Epithelial cell of umbilical artery (primary cell): ENCODE measurements around the gene KPNA6. TPM values are rescaled to one million over a fixed set of nuclear protein-coding genes. Genes with fewer than 3 reads are reported as not detected.

Source experiments
- total RNA-seq: library from RNA; depleted of rRNA; stranded (reverse); fragments of >200 nt; gene quantifications from 2 replicates; pipeline ENCODE4 v1.2.3, GENCODE V29; 2014

KPNA6 gene
- total RNA-seq: 30.2 and 38.0 TPM in 2 replicates

DNA sequence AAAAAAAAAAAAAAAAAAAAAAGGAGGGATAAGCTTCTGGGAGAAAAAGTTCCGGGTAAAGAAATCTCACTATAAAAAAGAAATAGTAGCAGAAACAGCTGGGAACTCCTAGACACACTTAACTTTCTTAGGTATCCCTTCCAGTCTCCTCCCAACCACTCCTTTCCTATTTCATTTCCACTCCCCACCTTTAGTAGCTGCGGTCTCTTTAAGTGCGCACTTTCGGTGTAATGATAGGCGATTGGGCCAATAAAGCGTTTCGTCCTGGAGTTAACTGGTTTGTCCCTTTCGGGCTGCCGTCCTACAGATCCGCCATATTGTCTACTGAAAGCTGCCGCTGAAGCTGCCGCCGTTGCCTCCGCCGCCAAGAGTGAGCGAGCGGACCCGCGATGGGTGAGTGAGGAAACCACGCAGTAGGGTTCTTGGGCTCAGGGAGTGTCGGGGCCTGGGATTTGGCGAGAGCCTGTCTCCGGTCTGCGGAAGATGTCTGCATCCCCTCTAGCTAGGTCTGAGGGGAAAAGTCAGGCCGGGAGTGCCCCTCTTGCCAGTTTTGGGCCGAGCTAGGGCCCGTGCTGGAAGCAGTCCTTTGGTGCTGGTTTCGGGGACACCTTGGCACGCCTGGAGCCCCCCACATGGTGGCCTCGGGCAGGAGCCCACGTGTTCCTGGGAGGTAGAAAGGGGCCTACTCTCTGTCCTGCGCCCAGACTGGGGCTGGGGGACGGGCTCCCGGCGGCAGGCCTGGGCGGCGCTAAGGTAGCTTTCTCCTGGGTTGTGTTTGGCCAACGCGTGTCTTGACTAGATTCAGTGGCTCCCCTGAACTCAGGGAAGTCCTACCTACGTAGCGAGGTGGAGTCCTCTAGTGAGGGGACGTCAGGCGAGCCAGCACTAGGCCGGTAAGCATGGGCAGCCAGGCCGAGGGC is at the start of gene KPNA6:
Gene KPNA6, plus strand, starts transcription at position 315 of the 920 bp plus-strand sequence. Its CDS starts 75 bp downstream, at position 390.

DNA sequence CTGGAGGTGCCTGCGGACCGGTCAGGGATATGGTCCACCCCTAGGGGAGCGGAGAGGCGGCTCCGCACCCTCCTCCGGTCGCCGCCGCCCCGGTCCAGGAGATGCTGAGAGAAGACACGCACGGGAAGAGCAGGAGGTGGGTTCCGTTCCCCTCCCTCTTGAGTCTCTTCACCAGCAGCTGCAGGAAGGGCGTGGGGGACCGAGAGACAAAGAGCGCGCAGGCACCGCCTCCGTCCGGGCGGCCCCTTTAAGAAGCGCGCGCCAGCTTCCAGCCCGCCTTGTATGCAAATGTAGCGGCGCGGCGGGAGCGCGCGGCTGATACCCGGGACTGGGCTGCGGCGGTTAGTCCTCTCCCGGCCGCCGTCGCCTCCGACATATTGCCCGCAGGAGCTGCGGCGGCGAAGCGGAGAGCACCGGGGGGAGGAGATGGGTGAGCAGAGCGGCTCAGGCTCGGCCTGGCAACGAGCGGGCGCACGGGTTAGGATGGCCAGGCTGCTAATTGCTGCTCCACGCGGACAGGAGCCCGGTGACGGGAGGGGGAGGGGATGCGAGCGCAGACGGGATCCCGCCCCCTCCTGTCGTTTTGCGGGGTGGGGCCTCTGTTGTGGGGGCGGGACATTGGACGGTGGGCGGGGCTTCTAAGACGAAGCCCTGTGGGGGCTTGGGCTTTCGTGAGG is 35.1 kb upstream of the KPNA6 start, which contains the start of gene TMEM39B:
Gene TMEM39B, plus strand, starts transcription at position 318 of the 677 bp plus-strand sequence. Its CDS starts 109 bp downstream, at position 427.

DNA sequence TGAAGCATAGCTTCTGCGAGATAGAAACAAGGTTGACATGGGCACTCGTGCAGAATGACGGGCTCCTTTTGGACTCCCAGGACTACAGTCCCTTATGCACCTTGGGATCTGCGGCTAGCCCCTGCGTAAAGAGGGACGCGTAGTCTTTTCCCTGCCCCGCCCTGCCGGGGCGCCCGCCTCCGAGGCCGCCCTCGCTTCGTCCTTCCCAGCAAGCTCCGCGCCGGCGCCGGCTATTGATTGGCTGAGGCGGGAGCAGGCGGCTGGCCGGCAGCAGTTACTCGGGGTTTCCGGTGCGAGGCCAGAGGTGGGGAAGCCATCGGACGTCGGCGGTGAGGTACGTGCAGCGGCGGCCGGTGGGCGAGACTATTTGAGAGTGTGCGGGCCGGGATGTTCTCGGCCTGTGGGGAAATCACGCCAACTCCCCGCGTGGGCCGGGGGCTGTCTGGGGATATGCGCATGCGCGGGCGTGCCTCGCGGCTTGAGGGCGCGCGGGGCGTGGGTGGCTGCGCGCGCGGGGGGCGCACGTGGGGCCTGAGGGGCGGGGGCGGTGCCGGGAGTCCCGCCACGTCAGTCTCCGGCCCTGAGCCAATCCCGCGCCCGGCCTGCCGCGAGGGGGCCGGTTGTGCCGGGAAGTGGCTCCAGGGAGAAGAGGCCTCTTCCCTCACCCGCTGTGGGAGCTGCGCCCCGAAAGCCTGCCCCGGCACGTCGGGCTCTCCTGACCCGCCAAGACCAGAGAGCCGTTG is 71.8 kb downstream of the KPNA6 start, which contains the start of gene TXLNA:
Gene TXLNA, plus strand, starts transcription at position 233 of the 743 bp plus-strand sequence. CDS start 671 bp downstream, outside the sequence.

DNA sequence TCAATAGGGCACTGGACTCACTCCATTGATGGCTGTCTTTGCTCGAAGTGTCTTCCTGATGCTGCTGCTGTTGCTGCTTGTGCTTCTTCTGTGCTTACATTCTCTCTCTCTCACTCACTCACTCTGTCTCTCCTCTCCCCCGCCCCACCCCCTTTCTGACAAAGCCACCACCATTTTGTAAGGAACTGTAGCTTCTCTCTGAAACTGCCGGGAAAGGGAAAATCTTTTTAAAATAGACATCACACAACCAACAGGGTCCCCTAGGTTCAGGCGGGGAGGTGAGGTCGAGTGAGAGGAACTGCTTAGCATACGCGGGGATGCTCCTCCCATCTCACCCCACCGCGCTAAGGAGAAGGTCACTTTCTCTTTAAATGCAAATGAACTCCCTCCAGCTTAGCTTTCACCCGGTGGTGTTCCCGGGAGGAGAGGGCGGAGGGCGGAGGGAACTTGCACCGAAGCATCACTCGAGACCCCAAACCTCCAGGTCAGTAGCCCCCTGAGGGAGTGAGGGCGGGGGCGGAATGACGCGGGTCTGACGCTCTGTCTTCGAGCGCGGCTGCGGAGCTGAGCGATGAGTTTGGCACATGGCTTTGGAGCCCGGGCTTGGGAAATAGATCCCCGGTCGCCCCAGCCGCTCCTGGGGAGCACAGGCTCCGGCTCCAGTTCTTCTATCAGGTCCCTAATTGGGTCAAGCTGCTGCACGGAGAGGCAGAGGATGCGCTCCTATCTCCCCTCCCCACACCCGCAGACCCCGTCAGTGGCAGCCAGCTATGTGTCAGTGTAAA is 92.6 kb downstream of the KPNA6 start, which contains the start of gene CCDC28B:
Gene CCDC28B, plus strand, starts transcription at position 370 of the 785 bp plus-strand sequence. CDS start 1,341 bp downstream, outside the sequence.

DNA sequence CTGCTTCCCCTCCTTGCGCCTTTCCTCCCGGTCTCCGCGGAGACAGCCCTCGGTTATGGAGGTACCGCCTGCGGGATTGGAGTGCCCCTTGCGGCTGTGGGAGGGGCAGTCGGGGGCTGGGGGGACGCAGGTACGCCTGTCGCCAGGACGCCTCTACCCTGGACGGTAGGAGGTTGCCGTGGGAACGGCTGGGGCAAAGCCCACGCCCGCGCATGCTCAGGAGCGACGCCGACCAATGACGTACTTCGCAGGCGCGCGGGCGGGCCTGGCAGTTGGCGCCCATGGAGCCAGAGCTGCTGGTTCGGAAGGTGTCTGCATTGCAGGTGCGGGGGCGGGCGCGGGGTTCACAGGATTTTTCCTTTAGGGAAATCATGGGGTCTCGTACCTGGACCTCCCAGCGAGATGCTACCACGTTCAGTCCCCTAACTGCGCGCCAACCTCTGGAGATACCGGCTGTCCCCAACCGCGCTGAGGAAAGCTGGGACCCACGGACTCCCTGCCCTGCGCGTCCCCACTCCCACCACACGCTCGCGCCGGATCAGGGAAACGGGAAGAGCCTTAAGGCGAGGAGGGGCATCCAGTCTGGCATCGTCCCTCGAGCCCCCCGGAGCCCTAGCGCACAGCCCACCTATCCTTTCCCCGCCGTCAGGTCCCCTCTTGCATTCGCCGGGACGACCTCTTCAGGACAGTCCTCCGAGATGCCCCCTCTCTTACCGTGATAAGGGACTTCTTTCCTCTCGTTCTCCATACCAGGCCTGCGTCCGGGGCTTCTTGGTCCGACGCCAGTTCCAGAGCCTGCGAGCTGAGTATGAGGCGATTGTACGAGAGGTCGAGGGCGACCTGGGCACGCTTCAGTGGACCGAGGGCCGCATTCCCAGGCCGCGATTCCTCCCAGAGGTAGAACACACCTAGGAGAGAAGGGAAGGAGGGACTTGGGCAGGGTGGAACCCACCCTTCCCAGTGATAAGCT is 97.8 kb downstream of the KPNA6 start, which contains the start of gene IQCC:
Gene IQCC, plus strand, starts transcription at position 271 of the 970 bp plus-strand sequence. Its CDS starts 11 bp downstream, at position 282.

DNA sequence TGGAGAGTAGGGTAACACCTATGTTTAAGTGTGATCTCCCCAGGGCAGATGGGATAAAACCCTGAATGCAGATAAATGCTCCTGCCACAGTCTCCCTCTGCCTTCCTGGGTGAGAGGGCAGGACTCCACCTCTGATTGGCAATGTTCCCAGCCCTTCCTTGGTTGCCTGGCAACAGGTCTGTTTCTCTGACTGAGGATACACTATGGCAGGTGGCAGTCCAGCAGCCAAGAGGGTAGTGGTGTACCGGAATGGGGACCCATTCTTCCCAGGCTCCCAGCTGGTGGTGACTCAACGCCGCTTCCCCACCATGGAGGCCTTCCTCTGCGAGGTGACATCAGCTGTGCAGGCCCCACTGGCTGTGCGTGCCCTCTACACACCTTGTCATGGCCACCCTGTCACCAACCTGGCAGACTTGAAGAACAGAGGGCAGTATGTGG is 101.1 kb downstream of the KPNA6 start, which contains the start of gene DCDC2B:
Gene DCDC2B, plus strand, starts transcription at position 199 of the 438 bp plus-strand sequence. Its CDS starts 5 bp downstream, at position 204.

DNA sequence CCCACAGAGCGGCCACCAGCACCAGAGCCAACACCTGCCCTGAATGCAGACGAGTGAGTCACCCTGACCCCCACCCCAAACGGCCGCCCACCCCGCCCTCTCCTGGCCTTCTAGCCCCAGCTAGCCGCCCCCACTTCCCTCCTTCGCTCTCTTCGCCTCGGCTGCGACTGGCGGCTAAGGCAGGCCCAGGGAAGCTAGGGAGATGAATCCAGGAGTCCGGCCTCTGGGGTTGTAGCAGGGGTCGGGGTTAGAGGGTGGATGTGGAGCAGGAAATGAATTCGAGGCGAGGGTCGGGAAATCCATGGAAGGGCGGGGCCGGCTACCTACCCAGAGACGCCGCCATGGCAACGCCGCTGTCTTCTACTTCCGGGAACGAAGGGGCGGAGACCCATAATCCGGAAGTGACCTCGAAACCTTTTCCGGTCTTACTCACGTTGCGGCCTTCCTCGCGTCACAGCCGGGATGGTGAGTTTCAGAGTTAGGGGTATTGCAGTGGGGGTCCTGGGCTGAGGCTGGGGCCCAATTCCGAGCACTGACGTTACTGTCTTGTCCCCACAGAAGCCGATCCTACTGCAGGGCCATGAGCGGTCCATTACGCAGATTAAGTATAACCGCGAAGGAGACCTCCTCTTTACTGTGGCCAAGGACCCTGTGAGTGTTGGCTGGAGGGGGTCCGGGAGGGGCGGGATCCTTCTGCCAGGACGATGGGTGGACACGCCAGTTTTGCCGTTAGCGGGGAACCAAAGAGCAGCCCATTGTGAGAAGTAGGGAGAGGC is 114.3 kb downstream of the KPNA6 start, which contains the start of the genes EIF3I and TMEM234:
Gene EIF3I, plus strand, starts transcription at position 428 of the 776 bp plus-strand sequence. Its CDS starts 35 bp downstream, at position 463.
Gene TMEM234, minus strand, starts transcription at position 374 of the 776 bp plus-strand sequence. Its CDS starts 31 bp downstream, at position 343.

Other genes with a start within 250 kb of the KPNA6 start
- 206 and 269 TPM in 2 replicates for gene PTP4A2, start 169.7 kb upstream of the KPNA6 start, total RNA-seq
- gene KHDRBS1, start 94.2 kb upstream of the KPNA6 start, total RNA-seq: 68.2 and 71.4 TPM in 2 replicates
- 8.4 and 9.1 TPM in 2 replicates for gene TMEM39B, start 35.1 kb upstream of the KPNA6 start, total RNA-seq
- gene TXLNA, start 71.6 kb downstream of the KPNA6 start, total RNA-seq: 60.7 and 83.4 TPM in 2 replicates
- gene CCDC28B, start 92.5 kb downstream of the KPNA6 start, total RNA-seq: 16.7 and 25.3 TPM in 2 replicates
- gene IQCC, start 97.6 kb downstream of the KPNA6 start, total RNA-seq: 1.3 and 2.0 TPM in 2 replicates
- not detected in 2 replicates for gene DCDC2B, start 101.0 kb downstream of the KPNA6 start, total RNA-seq
- gene TMEM234, start 114.3 kb downstream of the KPNA6 start, total RNA-seq: 9.1 and 11.1 TPM in 2 replicates
- gene EIF3I, start 114.4 kb downstream of the KPNA6 start, total RNA-seq: 393 and 395 TPM in 2 replicates
- 0.97 and 3.6 TPM in 2 replicates for gene FAM167B, start 139.2 kb downstream of the KPNA6 start, total RNA-seq
- gene LCK, start 143.2 kb downstream of the KPNA6 start, total RNA-seq: 0.32 TPM in 1 of 2 replicates, not detected in the other
- 89.6 and 124 TPM in 2 replicates for gene HDAC1, start 184.0 kb downstream of the KPNA6 start, total RNA-seq
- 56.1 and 67.2 TPM in 2 replicates for gene MARCKSL1, start 228.2 kb downstream of the KPNA6 start, total RNA-seq